RCC 7860 (cell line): ENCODE measurements around the gene COL9A1.

ENCODE experiments used
- DNase-seq: peaks from one replicate; pipeline ENCODE4 v3.0.0-alpha.2; 2015; ENCODE audit warnings: low spot score
- FAIRE-seq: peaks from 2 replicates; lab custom pipeline; 2012; peaks lifted over from hg19 to GRCh38; lab: Jason Lieb, UNC

The COL9A1 gene

DNA sequence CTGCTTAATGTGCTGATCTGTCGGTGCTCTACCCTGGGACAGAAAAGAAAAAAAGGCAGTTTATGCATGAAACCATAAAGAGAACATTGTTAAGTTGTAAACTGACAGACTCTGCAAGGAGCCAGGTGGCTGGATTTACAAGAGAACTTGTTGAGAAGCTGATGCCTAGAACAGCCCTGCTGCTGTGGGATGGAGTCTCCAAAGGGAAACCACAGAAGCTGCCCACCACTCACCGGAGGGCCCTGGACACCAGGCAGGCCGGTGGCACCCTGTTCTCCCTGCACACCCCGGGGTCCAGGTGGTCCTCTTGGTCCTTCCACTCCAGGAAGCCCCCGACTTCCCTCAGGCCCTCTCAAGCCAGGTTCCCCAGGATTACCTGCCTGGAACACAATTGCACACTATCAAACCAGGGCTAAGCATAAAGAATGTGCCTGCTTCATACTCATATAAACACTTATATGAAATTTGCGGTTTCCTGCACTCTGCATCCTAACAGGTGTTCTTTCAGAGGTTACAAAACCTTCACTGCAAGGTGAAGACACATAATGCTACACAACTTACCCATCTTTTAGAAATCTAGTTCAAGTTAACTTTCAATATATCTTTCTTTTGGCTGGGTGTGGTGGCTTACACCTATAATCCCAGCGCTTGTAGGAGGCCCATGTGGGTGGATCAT is 68.2 kb downstream of the COL9A1 start:
- no peak for DNase-seq
- FAIRE-seq, result no peak

DNA sequence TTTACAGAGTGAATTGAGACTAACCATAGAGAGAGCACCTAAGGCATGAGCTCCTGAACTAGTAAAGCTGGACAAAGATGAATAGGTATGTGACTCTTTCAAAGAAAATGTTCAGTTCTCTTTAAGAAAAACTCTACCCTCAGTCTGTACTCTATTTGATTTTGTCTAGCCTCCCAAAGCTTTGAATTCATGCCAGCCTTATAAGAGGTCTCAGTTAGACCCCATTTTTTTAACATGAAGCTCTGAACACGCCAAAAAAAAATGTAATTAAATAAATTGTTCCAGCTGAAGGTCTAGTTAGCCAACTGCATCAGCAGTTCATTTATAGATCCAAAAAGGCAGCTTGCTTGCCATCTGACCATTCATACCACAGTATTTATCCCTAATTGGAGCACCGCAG is 71.6 kb downstream of the COL9A1 start:
- FAIRE-seq (no peak), DNase-seq (no peak)

DNA sequence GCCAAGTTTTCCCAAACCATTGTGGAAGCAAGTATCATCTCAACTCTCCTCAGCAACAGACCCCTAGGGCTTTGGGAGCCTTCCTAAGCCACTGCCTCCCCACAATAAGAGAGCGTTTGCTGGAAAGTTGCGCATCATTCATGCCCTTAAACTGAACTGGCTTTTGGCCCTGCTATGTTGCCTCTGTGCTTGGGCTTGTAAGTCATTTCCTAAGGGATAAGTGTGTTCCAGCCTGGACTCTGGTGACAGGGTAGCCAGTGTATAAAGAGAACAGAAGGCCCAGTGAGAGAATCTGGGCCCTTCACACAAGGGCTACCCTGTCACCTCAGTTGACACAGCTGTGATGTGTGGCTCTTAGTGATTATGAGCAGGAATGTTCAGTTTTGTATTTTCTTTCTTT is 77.8 kb downstream of the COL9A1 start:
- DNase-seq (no peak), FAIRE-seq (no peak)

DNA sequence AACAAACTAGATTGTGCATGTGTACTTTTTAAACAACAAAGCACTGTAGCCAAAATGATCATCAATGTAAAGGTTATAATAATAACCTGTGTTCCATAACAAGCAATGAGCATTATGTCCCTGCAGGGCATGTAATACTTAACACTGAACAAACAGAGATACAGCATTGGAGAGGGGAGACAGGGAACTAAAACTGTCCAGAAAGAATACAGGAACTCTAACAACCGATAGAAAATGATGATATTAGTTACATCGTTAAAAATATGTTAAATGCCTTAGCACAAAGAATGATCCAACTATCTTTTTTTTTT is 80.5 kb downstream of the COL9A1 start:
- FAIRE-seq (no peak), DNase-seq (no peak)

DNA sequence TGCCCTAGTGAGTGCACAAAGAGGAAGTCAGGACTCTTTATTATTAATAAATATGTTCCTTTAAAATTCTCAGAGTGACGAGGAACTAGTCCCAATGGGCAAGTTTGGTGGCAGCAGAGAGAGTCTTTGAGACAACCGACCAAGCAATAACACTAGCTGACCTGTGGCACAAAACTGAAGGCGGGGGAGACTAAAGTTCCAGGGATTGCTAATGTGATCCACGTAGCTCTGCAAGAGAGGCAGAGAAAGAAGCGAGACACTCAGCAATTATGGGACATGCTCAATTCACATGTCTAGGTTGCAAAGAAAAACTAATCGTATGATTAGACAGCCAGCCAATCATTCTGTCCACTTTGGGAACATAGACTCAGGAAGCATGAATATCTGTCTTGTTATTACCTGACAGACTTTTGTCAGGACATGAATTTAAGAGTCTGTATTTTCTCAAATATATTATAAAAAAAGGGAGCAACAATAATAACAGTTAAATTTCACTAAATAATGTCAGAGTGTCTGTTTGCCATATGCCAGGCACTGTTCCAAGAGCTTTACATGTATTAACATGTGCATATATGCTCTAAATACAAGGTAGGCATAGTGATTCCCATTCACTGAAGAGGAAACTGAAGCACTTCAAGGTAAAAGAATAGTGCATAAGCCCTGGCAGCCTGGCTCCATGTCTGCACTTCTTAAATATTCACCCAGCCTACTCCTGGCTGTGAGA is 81.0 kb downstream of the COL9A1 start:
- DNase-seq (no peak), FAIRE-seq (no peak)

DNA sequence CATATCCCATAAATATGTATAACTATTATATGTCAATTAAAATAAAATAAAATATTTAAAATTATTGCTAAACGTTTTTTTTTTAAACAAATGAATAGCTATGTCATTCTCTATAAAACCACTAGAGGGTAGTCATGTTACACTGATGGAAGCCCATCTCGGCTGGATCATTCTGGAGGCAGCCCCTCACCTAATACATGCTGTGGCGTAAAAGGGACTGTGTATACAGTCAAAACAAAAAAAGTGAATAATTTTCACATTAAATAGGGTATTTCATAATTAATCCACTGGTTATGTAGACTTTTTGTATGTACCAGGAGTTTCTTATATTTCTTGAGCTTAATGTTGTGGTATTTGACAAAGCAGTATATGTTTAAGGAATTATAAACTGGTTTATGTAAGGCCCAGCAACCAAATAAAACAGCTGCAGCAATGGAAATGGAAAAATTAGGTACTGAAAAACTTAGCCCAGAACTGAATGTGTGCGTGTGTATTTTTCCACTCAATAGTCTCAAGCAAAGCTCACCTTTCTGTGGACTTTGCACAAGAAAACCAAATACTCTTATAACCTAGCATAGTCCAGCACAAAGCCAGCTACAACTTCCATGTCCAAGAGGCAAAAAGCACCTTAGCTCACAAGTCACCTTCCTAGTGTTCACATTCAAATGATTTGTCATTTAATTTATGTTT is 81.7 kb downstream of the COL9A1 start:
- DNase-seq, result peak; percentile 21
- peak; percentile 69 for FAIRE-seq

DNA sequence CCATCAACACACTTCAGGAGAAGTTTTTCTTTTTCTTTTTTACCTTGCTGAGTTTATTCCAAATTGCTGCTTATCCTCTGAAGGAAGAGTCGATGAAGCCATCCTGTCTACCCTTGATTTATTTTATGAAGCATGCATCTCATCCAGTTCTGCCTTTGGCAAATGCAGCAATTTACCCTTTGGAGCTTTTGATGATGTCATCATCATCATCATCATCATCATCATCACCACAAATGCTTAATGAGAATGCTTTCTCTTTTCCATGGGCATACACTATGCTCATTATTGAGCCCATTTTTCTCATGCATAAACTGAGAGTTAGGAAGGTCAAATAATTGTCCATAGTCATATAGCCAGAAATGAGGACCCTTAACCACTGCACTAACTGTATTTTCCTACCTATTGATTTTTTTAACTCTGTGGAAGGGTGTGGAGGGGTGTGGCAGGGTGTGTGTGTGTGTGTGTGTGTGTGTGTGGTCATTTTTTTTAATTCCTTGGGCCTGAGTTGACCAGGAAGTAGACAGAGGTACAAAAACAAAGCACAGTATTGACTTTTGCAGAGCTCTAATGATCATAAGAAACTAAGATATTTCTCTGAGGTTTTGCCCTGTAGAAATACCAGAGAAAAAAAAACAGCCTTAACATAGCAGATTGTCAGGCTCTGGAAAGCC is 82.8 kb downstream of the COL9A1 start:
- FAIRE-seq, result no peak

DNA sequence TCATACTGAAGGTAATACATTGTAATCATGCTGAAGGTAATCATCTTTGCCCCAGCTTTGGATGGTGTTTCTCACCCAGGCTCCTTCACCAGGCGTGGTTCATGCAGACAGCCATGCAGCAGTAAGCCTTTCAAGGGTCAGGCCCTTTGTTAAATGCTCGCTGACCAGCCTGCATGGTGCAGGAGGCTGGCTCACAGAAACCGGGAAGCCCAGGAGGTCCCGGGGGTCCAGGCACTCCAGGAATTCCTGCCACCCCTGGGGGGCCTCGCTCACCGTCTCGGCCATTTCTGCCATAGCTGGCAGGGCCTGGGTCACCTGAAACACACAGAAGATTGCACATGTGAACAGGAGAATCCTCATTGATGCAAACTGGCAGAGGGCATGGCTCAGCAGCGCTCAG is 86.1 kb downstream of the COL9A1 start:
- FAIRE-seq (no peak), DNase-seq (no peak)

More for the DNA sequence above, 82.8 kb downstream of the COL9A1 start:
- DNase-seq, result no peak

DNA sequence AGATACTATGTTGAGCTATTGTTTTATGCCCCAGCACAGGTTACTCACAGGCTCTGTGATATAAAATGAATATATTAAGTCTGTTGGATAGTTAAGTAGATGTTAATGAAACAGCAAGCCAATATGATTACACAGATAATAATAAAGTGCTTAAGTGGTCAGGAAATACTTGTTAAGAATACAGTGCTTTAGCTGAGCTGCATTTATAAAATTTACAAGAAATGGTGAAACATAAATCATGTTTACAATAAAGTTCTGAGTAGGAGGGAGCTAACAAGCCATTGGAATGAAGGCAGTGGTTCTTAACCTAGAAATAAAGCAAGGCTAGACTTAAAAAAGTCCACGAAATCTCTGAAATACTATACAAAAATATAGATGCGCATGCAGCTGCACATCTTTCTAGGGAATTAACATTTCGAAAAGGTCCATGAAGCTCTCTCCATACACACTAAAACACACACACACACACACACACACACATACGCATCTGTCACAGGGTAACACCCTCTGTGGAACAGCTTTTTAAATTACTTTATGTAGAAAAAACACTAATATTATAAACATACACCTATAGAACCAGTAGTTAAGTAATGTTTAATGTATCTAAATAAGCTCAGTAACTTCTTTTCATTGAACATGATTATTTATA is 87.3 kb downstream of the COL9A1 start:
- no peak for FAIRE-seq
- DNase-seq, result no peak

DNA sequence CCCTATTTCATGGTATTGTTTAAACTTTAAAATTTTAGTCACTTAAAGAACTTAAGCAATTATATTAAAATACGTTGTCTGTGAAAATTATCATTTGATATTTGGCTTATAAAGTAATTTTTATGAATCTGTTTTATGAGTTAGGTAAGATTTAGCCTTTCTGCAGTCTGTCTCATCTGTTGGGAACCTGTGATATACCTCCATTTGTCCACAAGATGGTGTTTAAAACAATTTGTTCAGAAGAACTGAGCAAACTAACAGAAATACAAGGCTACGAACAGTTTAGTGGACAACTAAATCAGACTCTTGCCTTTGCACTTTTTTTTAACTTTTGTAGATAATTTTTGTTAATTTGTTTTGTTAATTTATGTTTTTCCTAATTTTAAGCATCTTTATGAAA is 92.4 kb downstream of the COL9A1 start:
- DNase-seq (peak; percentile 8), FAIRE-seq (peak; percentile 12)

DNA sequence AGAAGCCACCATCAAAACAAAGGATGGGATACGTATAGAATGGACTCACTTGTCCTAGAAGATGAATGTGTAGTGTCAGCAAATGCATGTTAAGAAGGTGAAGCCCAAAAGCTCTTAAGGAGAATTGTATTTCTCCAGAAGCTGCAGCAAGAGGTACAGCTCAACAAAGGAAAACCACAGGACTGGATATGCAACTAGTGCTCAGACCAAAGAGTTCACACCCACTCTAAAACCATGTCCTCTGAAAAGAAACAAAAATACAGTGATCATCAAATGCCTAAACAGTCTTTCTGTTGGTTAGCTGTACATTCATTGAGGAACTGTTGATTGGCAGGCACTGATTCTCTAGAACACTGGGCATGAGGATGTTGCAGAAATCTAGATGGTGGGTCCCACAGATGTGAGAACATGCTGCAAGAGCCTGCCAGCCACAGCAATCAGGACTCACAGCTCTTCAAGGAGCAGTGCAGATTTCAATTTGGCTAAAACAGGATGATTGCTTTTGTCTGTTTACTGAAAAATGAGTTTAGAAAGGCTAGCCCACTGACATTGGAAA is 94.6 kb downstream of the COL9A1 start:
- FAIRE-seq, result no peak
- DNase-seq, result no peak

DNA sequence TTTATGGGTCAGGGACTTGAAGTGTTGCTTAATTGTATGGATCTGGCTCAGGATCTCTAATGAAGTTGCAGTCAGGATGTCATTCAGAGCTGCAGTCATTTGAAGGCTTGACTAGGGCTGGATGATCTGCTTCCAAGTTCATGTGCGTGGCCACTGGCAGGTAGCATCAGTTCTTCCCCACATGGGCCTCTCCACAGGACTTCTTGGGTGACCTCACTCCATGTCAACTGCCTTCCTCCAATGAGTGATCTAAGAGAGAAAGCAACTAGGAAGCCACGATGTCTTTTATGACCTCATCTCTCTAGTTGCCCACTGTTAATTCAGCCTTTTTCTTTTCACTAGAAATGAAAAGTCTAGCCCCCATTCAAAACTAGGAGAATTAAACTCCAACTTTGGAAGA is 104.1 kb downstream of the COL9A1 start:
- no peak for FAIRE-seq

DNA sequence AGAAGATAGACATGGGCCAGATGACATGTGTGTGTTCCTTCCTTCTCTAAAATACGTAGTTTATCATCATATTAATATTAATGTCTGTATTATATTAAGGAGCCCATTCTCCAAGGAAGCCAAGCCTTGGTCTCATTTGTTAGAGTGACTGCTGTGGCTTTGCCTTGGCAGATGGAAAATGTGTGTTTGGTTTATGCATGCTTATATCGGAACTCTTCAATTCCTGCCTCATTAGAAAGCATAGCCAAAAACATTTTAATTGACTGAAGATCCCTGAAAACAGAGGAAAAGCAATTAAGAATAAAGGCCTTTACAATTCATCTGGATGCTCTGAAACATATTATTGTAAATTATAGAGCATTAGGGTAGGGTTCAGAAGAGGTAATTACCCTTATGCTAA is 106.4 kb downstream of the COL9A1 start:
- no peak for FAIRE-seq
- DNase-seq, result no peak

More for the DNA sequence above, 104.1 kb downstream of the COL9A1 start:
- DNase-seq, result no peak

DNA sequence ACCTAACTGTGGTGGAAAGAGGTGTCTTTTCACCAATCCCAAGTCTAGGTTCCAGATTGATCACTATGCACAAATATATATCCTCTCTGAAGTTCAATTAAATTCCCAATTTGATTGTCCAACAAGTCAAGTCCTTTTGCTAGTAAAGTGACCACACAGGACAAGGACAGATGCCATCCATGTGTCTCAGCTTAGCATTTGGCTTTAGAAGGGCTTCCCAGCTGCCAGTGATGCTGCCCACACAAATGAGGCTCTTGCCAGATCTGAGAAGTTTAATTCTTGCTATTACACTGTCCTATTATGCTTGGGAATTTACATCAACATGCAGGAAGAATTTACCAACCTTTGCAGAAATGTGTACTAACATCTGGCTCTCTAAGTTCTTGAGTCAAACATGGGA is 108.5 kb downstream of the COL9A1 start:
- FAIRE-seq, result no peak
- no peak for DNase-seq

DNA sequence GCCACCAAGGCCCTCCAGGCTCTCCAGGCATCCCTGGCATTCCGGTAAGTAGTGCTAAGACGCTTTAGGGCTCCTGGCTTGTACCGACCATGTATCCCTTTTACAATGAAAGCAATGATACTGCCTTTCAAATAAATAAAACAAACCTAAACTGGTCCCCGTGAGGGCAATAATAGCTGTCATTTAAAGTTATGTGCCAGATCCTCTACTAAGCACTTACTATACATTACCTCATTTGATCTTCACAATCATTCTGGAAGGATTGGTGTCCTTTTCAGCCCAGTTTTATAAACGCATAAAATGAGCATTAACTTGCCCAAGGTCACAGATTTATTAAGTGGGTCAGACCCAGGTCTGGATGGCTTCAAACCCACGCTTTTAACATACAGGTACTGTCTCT is 114.7 kb downstream of the COL9A1 start:
- no peak for DNase-seq
- FAIRE-seq, result no peak

DNA sequence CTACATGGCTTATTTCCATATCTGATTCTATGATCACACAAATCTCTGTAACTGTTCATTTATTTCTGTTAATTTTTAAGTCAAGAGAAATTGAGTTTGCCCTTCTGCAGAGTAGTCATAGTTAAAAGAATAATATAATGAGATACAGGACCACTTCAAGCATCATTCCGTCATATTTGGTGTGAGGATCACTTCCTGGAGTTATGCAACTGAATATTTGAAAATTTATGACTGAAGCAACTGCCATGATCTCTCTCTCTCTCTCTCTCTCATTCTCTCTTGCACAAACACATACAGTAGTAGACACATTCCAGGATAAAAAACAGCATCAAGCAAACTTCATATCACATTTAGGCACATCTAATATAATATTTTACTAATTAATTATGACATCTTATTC is 116.4 kb downstream of the COL9A1 start:
- no peak for FAIRE-seq
- no peak for DNase-seq

DNA sequence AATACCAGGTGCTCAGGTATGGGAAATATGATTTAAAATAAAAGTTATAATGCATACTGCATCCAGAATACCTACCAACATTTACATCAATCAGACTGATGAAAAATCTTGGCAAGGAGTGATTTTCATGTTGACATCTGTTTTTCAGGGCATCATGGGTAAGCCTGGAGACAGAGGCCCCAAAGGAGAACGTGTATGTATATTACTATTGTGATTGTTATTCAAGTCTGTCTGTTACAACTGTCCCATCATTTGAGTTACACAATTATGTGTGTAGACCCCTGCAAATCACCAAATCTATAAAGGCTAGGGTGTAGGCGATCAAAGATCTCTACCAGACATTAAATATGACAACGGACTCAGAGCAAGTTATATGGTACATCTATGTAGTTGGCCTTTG is 118.2 kb downstream of the COL9A1 start:
- no peak for FAIRE-seq
- no peak for DNase-seq

DNA sequence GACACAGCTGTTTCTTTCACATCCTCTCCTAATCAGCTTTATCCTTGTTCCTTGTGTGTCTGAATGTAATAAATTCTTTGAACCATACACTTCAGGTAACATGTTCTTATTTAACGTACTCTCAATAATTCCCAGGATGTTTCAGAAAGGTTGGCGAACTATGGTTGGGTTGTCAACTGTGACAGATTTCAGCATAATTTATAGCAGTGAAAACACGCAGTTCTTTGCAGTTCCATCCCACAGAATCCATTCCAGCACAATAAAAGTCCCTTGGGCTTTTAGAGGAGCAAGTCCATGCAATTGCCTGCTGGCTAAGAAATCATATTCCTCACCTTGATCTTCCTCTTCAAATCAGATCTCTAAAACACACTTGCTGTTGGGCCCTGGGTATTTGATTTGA is 119.3 kb downstream of the COL9A1 start:
- DNase-seq, result no peak
- FAIRE-seq, result no peak

DNA sequence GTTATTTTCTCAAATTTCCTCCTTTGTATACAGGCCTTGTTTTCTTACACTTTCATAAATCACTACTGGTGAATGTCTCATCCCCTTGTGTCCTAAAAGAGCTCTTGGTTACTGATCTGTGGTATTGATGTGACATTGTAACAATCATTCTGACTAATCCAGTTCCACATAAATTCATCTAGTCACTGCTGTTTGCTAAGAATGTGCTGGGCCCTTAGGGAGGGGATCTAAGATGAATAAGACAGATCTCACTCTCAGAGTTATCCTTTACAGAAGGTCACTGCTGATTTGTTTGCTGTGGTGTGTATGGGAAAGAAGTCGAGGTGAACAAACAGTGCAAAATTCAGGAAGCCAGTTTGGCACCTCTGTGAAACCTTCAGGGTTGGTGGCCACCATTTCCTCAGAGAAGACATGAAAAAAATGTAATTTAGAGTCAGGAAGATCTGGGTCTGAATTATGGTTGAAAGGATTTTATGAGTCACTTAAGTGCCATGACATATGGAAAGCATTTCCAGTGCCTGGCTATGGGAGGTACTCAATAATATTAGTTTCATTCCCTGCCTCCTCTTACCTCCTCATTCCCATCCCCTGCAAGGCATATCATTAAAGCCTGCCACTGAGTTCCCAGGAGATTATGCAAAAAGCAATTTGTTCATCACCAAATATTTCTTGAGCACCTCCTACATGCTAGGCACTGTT is 121.8 kb downstream of the COL9A1 start:
- no peak for FAIRE-seq
- DNase-seq, result peak; percentile 19

DNA sequence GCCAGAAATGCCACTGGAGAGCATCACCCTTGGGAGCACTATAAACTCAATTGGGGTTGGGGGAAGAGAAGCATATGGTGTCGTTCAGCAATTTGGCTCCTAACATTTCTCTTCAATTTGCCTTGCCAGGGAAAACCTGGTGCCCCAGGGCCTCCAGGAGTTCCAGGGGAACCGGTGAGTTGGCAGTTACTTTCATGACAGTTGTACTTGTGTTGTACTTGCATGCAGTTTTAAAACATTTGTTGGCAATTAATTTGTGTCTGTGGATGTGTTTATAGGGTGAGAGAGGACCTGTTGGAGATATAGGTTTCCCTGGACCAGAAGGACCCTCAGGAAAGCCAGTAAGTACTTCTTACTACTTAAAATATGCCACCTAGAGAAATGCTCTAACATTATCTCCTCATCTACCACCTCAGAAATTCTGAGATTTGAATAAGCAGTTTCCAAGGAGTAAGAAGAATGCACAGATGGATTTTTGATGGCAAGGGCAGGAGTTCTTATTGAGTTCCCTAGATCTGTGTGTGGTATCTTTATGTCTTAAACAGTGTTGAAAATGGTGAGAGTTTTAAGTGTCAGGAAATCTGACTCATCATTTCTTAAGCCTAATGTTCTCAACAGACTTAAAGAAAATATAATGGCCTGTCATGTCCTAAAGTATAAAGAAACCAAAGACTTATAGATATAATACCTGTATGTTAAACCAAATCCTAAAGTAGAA is 122.5 kb downstream of the COL9A1 start:
- no peak for DNase-seq
- no peak for FAIRE-seq
